SK-N-DZ (cell line): ENCODE measurements around the gene TACC3.

Experiments
- DNase-seq: peaks from one replicate; pipeline ENCODE4 v3.0.0-alpha.2; 2015; ENCODE audit warnings: low spot score

Gene TACC3

DNA sequence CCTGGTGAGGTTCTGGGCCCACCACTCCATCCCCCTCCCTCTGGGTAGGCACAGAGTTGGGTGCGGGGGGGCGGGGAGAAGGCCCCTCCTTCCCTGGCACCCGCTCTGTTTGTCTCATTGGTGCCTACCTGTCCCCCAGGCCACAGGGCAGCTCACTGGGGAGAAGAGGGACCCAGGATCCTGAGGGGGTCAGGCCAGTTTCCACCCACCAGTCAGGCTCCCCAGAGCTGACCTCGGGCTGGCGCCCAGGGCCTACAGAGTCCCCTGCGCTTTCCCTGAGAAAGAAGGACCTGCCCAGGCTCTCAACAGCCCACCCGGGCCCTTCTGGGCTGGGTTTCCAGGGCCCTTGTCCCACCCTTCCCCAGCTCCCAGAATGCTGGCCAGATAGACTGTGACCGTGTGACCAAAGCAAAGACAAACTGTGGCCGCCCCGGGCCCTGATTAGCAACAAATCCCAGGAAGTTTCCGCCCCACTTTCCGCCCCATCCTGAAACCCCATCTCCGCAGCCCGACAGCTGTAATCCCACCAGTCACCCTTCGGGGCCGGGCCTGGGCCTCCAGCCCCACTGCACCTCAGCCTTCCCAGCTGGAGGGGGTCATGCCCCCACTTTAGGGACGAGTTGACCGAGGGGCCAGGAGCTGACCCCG is 38.0 kb downstream of the TACC3 start:
- DNase-seq, result no peak

DNA sequence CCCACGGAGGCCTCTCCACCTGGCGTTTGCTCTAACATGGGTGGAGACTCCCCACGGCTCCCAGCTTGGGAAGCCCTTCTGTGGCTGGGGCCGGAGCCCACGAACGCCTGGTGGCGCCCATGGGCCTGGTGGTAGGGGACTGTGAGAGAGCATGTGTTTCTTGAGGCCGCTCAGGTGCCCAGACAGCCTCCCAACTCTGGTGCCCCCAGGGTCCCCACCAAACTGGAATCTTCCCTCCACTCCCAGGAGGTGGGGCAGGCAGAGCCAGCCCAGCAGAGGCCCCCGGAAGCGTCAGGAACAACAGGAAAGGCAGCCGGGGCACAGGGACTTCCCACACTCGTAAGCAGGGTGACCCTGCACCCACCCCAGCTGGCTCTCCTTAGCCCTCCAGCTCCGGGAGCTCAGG is 38.5 kb downstream of the TACC3 start:
- no peak for DNase-seq

- DNase-seq, result no peak
Observed at GRCh38 chr4:1760521-1761071, 39.3 kb downstream of the TACC3 start.

DNA sequence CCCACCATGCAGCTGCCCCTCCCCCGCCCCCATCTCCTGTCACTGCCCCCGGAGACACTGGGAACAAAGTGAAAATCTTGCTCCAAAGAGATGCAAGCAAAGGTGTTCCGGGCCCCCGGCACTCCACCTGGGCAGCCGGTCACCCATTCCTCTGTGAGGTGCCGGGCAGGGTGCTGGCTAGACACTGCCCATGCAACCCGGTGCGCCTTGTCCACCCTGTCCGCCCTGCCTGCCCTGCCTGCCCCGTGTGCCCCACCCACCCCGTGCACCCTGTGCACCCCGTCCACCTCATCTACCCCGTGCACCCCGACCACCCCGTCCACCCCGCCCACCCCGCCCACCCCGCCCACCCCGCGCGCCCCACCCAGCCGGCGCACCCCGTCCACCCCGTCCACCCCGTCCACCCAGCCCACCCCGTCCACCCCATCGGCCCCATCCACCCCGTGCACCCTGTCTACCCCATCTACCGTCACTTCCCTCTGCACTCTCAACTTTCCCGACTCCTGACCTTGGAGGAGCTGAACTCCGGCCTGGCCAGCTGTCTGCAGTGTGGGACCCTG is 39.9 kb downstream of the TACC3 start:
- no peak for DNase-seq

DNA sequence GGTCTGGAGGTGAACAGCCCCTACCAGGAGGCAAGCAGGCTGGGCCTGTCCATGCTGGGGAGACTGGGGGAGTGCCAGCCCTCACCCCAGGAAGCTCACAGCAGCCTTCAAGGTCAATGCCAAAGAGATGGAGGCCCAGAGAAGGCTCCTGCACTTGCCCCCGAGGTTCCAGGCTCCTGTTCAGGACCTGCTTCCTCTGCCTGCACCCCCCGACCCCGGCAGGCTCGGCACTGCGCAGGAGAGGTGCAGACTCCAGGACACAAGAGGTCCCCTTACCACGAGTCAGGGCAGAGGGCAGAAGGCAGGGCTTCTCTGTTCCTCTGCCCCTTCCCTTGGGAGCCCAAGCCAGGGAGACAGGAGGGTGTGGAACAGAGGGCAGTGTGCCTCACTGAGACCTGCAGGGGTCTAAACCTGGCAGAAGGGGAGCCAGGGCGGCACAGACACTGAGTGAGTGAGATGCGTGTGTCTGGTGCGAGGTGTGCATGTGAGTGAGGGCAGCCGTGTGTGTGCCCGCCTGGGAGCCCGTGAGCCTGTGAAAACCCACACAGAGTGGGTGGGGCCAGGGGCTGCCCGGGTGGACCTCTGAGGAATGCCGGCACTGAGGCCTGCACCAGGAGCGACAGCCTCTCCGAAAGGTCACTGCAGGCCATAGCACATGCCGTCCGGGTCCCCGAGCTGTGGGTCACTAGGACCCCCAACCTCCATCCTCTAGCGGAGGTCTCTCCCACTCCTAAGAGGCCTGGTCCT is 41.1 kb downstream of the TACC3 start:
- DNase-seq, result no peak

DNA sequence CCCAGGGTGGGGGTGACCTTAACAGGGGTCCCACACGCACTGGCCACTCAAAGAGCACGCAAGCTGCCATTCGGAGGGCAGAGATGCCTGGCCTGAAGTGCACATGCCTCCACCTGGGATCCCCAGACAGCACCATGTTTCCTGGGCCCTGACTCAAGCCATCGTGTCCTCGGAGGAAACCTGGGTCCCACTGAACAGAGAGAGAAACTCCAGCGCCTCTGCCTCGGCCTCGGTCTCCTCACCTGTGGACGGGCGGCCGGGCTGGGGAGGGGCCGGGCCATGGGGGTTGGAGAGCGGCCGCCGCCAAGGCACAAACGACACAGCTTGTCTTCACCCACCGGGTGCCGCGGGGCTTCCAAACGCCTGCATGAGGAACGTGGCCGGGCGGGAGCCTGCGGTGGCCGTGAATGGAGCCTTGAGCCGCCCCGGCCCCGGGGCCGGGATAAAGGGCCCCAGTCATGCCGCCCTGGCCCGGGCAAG is 41.8 kb downstream of the TACC3 start:
- DNase-seq, result no peak

DNA sequence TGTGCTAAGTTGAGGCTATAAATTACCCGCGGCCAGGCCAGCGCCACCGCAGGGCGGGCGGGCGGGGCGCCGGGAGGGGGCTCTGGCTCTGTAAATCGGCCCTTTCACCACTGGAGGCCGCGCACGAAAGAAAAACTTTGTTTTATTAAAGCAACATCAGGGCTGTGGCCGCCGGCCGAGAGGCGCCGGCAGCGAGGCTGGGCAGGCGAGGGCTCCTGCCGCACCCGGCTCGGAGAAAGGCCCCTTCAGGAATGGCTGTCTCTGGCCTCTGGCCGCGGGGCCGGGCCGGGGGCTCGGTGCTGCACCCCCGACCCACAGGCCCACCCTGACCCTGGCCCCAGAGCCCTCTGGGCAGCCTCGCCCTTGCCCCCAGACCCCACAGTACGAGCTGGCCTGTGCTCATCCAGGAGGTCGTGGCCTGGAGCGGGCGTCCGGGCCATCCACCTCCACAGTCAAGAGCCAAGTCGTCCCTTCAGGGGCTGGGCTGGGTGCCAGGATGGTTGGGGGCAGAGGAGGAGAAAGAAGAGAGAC is 42.3 kb downstream of the TACC3 start:
- DNase-seq, result no peak

DNA sequence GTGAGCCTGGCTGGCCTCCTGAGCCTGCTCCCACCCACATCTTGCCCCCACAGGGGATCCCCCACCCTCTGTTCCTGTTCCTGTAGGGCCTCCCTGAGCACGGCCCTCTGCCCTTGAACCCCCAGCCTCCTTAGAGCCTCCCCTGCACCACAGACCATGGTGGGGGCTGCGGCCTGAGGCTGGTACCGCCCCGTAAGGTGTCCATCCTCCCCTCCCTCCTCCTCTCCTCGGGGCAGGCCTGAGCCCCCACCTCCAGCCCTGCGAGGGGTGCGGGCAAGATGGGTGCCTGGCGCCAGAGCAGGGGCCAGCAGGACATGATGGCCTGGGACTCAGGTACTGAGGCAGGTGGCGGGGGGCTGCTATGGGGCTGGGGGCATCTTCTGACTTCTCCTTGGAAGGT is 43.3 kb downstream of the TACC3 start:
- DNase-seq, result no peak

DNA sequence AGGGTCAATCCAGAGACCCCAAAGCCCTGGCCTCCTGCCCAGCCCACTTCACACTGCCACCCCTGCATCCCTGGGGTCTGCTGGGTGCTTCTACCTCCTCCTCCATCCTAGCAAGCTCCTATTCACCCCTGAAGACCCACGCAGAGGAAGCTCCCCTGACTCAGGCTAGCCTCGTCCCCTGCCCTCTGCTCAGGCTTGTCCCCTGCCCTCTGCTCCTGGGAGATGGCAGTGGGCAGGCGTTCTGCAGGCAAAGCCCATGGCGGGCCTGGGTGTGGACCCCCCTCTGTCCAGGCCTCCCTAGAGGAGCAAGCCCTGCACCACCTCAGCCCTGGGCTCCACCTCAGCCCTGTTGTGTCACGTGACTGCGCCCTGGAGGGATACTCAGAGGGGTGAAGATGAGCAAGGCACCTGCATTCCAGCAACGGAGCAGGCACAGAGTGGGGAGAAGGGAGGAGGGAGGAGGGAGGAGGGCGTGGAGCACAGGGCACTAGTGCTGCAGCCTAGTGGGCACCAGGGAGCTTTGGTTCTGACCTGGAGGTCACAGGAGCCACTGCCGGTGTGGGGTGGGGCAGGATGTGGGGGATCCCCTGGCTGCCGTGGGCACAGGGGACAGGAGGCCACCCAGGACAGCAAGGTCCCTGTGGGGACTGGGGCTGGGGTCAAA is 44.2 kb downstream of the TACC3 start:
- no peak for DNase-seq

DNA sequence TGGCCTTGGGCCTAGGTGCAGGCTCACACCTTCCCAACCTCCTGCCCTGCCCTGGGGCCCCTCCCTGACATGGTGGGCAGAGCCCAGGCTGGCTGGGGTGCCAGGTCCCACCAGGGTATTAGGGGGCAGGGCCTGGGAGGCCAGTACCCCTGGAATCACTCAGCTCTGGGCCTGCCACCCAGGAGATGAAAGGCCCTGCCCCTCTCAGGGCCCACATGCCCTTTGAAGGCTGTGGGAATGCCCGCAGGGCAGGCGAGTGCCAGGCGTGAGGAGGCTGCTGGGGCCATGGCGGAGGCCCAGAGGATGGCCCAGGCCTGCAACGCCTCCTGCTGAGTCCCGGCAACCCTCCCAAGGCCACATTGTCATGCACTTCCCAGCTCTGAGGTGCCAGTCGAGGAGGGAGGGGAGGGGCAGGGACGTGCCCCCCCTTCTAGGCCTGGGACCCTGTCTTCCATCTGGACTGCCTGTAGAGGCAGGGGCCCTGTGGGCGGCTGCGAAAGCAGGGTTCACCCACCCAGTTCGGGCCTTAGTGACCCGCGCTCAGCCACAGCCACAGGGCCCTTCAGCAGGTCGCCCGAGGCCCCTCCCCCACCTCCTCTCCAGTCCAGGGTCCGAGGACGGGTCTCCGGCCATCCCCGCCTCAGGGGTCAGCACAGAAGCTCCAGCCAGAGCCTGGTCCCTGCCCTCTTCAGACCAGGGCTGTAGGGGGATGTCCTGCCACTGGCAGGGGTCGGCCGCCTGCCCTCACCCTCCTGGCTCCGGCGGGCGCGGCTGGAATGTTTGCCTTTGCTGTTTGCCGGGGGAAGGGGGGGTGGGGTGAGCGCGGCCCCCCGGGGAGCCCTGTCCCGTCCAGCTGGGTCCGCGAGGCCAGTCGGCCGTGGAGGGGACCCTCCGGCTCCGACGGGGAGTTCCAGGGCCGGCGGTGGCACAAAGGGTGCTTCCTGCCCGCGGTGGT is 45.1 kb downstream of the TACC3 start:
- DNase-seq, result no peak

GRCh38 chr4:1767061-1767769 is 45.9 kb downstream of the TACC3 start:
- no peak for DNase-seq

GRCh38 chr4:1767770-1768366 is 46.5 kb downstream of the TACC3 start:
- DNase-seq, result no peak

DNA sequence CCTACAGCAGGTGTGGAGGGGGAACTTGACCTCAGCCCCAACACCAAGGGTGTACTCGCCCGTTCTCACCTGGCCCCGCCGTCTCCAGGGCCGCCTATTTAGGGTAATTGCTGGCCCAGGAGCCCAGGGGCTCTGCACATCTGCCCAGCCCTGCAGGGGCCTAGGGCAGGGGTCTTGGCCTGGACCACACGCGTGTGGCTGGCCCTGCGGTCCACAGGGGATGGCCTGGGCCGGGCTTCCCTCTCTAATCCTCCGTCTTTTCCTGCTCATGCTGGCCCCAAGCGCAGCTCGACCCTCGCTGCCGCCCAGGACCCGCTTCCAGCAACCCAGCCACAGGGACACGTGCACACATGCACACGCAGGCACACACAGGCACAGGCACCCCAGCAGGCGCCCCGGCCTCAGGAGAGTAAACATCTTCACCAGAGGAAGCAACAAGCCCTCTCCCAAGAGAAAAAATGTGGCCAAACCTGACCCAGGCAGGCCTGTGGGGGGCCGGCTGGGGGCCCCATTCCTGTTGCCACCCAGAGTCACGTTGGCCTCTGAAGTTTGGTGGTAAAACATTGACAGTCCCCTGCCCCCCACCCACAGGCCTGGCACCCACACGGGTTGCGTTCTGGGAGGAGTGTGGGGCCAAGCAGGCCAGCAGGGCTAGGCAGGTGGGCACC is 47.2 kb downstream of the TACC3 start:
- DNase-seq, result no peak

GRCh38 chr4:1769692-1770091 is 48.4 kb downstream of the TACC3 start:
- DNase-seq, result no peak

DNA sequence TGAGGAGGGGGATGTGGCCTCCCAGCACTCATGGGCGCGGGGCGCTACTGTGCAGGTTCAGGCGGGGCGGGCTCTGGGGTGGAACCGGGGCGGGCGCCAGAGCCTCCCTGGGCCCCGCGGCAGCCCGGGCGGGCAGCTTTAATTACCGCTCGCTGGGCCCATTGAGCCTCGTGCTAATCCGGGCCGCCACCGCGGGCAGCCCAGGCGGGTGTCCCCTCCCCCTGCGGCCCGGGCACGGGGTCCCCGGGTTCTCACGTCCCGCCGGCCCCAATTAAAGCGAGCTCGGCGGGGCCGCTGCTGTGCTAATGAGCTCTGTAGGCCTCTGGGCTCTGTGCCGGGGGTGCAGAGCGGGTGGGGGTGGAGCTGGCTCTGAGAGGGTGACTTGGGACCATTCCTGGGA is 48.9 kb downstream of the TACC3 start:
- DNase-seq, result no peak

- DNase-seq, result no peak
Observed at GRCh38 chr4:1770791-1771231, 49.5 kb downstream of the TACC3 start.

GRCh38 chr4:1771555-1772305 is 50.4 kb downstream of the TACC3 start:
- no peak for DNase-seq

DNA sequence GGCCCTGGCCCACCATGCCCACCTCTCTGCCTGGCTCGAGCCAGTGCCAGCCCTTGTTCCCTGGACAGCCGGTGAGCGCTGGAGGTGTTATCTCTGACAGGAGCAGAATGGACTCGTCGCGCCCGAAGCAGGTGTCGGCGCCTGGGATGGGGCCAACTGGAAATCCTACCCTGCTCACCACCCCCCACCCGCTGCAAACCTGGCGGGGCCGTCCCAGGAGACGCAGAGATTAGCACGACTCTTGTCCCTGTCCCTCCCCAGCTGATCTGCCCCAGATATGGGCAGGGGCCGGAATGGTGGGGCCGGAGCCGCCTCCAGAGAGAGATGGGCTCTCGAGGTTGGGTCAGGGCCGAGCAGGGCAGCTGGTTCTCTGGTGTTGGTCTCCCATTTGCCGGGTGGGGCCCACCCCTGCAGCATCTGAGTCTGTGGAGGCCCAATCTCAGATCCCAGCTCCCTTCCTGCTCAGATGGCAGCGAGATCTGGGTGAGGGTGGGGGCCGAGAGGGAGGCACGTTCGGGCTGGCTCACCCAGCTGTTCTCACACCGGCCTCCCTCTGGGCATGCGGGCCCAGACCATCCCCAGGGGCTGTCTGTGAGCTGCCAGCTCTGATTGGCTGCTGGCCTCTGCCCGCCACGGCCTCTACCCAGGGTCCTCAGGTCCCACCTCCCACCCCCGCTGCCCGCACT is 51.7 kb downstream of the TACC3 start:
- no peak for DNase-seq
